DOHH2 (cell line): ENCODE measurements around the gene RBBP6.

Experiments used
- H3F3A ChIP-seq: fragments of 200-600 bp; sonication (generic), shearing (Covaris generic); 2 replicates; pipeline ENCODE4 v1.6.0; 2016; ENCODE audit warnings: antibody characterized with exemption, mild to moderate bottlenecking; ENCODE audit not compliant: control insufficient read depth, insufficient read depth
- H3K27ac ChIP-seq: fragments of 200-600 bp; sonication (generic); 2 replicates; pipeline ENCODE4 v1.5.1; 2014; ENCODE audit warnings: low read depth, mild to moderate bottlenecking, low read length, moderate library complexity
- H3K27me3 ChIP-seq: fragments of 200-600 bp; sonication (generic); 2 replicates; pipeline ENCODE4 v1.6.1; 2014; ENCODE audit warnings: mild to moderate bottlenecking, low read length, mixed read lengths; ENCODE audit not compliant: control insufficient read depth
- H3K36me3 ChIP-seq: fragments of 200-600 bp; sonication (generic); 2 replicates; pipeline ENCODE4 v1.6.1; 2014; ENCODE audit warnings: mild to moderate bottlenecking, low read length, moderate library complexity, mixed read lengths; ENCODE audit not compliant: control insufficient read depth
- H3K4me1 ChIP-seq: fragments of 200-600 bp; sonication (generic); 2 replicates; pipeline ENCODE4 v1.6.1; 2014; ENCODE audit warnings: mild to moderate bottlenecking, low read length, mixed read lengths; ENCODE audit not compliant: control insufficient read depth
- H3K4me2 ChIP-seq: fragments of 200-600 bp; sonication (generic); 2 replicates; pipeline ENCODE4 v1.6.0; 2014; ENCODE audit warnings: mild to moderate bottlenecking, low read length, moderate library complexity
- H3K4me3 ChIP-seq: fragments of 200-600 bp; sonication (generic); 2 replicates; pipeline ENCODE4 v1.5.1; 2014; ENCODE audit warnings: mild to moderate bottlenecking, low read length, mixed read lengths
- H3K79me2 ChIP-seq: fragments of 200-600 bp; sonication (generic); 2 replicates; pipeline ENCODE4 v1.6.1; 2014; ENCODE audit warnings: mild to moderate bottlenecking, low read length, mixed read lengths; ENCODE audit not compliant: control insufficient read depth
- H3K9me2 ChIP-seq: fragments of 200-600 bp; sonication (generic); replicated peaks from 2 replicates; pipeline ENCODE4 v1.6.1; 2014; ENCODE audit warnings: mild to moderate bottlenecking, low read length, mixed read lengths; ENCODE audit not compliant: control insufficient read depth
- H3K9me3 ChIP-seq: fragments of 200-600 bp; sonication (generic); 2 replicates; pipeline ENCODE4 v1.6.1; 2014; ENCODE audit warnings: antibody characterized with exemption, low read length, mixed read lengths; ENCODE audit not compliant: control insufficient read depth, insufficient read depth
- H4K20me1 ChIP-seq: fragments of 200-600 bp; sonication (generic); 2 replicates; pipeline ENCODE4 v1.6.0; 2014; ENCODE audit warnings: low read depth, mild to moderate bottlenecking, antibody characterized with exemption, low read length, moderate library complexity; ENCODE audit not compliant: control insufficient read depth, insufficient read depth
- EZH2phosphoT487 ChIP-seq: fragments of 200-600 bp; sonication (generic); IDR thresholded peaks from 2 replicates; pipeline ENCODE4 v1.6.1; 2017; ENCODE audit warnings: borderline replicate concordance, mild to moderate bottlenecking, antibody characterized with exemption, low read length, moderate library complexity, mixed read lengths
- TF ChIP-seq, protein P1 (sequence below): fragments of 200-600 bp; sonication (generic); IDR thresholded peaks from one replicate; pipeline ENCODE4 v1.5.1; 2014; ENCODE audit warnings: antibody characterized with exemption, mild to moderate bottlenecking, low read depth, low read length; ENCODE audit not compliant: poor library complexity, severe bottlenecking

Gene RBBP6

DNA sequence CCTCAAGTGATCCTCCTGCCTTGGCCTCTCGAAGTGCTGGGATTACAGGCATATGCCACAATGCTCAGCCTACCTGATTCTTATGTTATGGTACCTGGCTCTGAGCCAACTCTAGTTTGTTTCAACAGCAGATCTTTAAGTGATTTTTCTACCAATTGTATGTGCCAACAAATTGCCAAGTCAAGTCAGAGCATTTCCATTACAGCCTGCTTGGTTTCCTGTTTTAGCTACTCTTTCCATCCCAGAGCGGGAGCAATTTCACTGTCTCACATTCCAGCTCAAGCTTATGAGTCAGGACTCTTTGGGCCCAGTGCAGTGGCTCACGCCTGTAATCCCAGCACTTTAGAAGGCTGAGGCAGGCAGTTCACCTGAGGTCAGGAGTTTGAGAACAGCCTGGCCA is 30.8 kb upstream of the RBBP6 start:
- Histone ChIP-seq H3K36me3 (no peaks in the 10 kb centered on the region), H3K4me2 (no peak overlapping the region), H3F3A (no peaks in the 10 kb centered on the region), H3K4me1 (no peaks in the 10 kb centered on the region), H3K4me3 (no peak overlapping the region), H3K27me3 (peaks cover 11% of the 10 kb centered on the region; the same call in 1 of the 2 replicates), H3K79me2 (no peaks in the 10 kb centered on the region), H3K9me3 (no peaks in the 10 kb centered on the region), H3K9me2 (no peaks in the 10 kb centered on the region), H3K27ac (no peak overlapping the region), H4K20me1 (no peaks in the 10 kb centered on the region)
- TF ChIP-seq, protein P1, sequence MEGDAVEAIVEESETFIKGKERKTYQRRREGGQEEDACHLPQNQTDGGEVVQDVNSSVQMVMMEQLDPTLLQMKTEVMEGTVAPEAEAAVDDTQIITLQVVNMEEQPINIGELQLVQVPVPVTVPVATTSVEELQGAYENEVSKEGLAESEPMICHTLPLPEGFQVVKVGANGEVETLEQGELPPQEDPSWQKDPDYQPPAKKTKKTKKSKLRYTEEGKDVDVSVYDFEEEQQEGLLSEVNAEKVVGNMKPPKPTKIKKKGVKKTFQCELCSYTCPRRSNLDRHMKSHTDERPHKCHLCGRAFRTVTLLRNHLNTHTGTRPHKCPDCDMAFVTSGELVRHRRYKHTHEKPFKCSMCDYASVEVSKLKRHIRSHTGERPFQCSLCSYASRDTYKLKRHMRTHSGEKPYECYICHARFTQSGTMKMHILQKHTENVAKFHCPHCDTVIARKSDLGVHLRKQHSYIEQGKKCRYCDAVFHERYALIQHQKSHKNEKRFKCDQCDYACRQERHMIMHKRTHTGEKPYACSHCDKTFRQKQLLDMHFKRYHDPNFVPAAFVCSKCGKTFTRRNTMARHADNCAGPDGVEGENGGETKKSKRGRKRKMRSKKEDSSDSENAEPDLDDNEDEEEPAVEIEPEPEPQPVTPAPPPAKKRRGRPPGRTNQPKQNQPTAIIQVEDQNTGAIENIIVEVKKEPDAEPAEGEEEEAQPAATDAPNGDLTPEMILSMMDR = no peak
- no peak for TF ChIP-seq EZH2phosphoT487

DNA sequence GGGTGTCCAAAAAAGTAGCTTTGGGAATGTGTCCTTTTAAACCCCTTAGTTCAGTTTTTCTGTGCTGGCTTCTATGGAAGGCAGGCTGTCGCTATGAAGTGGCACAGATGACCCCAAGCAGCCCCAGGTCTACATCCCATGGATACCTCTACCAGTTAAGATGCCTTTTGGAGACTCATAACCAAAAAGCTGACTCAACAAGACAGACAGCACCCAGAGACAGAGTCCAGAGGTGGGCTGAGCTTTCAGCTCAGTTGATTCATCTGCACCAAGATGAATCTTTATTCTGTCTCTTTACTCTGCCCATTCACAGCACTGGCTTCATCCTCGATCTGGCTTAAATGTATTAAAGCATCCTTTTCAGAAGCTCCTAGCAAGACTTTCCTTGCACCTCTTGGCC is 29.8 kb upstream of the RBBP6 start:
- Histone ChIP-seq H3K36me3 (no peaks in the 10 kb centered on the region), H3F3A (no peaks in the 10 kb centered on the region), H4K20me1 (no peaks in the 10 kb centered on the region), H3K4me2 (no peak overlapping the region), H3K27me3 (peaks cover 7% of the 10 kb centered on the region; the same call in 1 of the 2 replicates), H3K27ac (no peak overlapping the region), H3K4me3 (no peak overlapping the region), H3K9me2 (no peaks in the 10 kb centered on the region), H3K4me1 (no peaks in the 10 kb centered on the region), H3K9me3 (no peaks in the 10 kb centered on the region), H3K79me2 (no peaks in the 10 kb centered on the region)
- TF ChIP-seq, protein P1 = no peak
- TF ChIP-seq EZH2phosphoT487 = no peak

DNA sequence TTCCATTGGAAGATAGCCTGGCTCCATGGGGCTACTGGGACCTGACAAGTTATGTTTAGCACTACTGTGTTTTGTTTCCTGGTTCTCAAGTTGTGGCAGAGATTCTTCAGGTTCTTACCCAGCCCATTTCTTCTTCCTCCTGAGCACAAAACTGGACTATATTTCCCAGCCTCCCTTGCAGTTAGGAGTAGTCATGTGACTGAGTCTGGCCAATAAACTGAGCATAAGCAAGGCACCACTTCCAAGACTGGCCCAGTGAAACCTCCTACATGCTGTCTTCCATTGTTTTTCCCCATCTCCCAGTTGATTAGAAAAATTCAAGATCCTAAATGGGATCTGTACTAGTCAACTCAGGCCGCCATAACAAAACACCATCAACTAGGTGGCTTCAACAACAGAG is 28.2 kb upstream of the RBBP6 start:
- no peak for TF ChIP-seq EZH2phosphoT487
- TF ChIP-seq, protein P1 = no peak
- Histone ChIP-seq H3K4me1 (no peaks in the 10 kb centered on the region), H3K4me2 (no peak overlapping the region), H4K20me1 (no peaks in the 10 kb centered on the region), H3K79me2 (no peaks in the 10 kb centered on the region), H3K9me2 (no peaks in the 10 kb centered on the region), H3K9me3 (no peaks in the 10 kb centered on the region), H3K27ac (no peak overlapping the region), H3K4me3 (no peak overlapping the region), H3F3A (no peaks in the 10 kb centered on the region), H3K36me3 (no peaks in the 10 kb centered on the region), H3K27me3 (0 out of 2 replicates have a peak, but pooled peaks cover 2% of the 10 kb centered on the region)
